Neural cell (in vitro differentiated cells): Measurements from ENCODE around the gene RPL7A. TPM values are rescaled to one million over a fixed set of nuclear protein-coding genes. Genes with fewer than 3 reads are reported as not detected.
"Not testable (repeated sequence)": the region's sequence is repeated elsewhere in the genome, so short reads cannot be mapped to it uniquely, and the experiment has no call there.

Source experiments
- H2AFZ ChIP-seq: fragments of 200-600, 300-800 bp; sonication (generic), shearing (Covaris generic); 2 replicates; pipeline ENCODE4 v1.6.0; 2014; ENCODE audit warnings: low read depth, mild to moderate bottlenecking, antibody characterized with exemption, low read length, moderate library complexity
- H3F3A ChIP-seq: fragments of 200-600 bp; shearing (Covaris generic); 2 replicates; pipeline ENCODE4 v1.6.1; 2016; ENCODE audit warnings: mild to moderate bottlenecking, moderate library complexity, mixed read lengths, antibody characterized with exemption, low read length; ENCODE audit not compliant: insufficient read depth, poor library complexity, severe bottlenecking
- H3K27ac ChIP-seq: fragments of 200-600, 300-800 bp; sonication (generic), shearing (Covaris generic); 2 replicates; pipeline ENCODE4 v1.5.1; 2014; ENCODE audit warnings: mild to moderate bottlenecking, low read length, moderate library complexity
- H3K27me3 ChIP-seq: fragments of 300-800, 200-600 bp; sonication (generic), shearing (Covaris generic); 2 replicates; pipeline ENCODE4 v1.6.0; 2014; ENCODE audit warnings: mild to moderate bottlenecking, low read depth, low read length, moderate library complexity; ENCODE audit not compliant: insufficient read depth
- H3K36me3 ChIP-seq: fragments of 300-800, 200-600 bp; sonication (generic), shearing (Covaris generic); 2 replicates; pipeline ENCODE4 v1.5.1; 2014; ENCODE audit warnings: mild to moderate bottlenecking, antibody characterized with exemption, low read length, moderate library complexity; ENCODE audit not compliant: insufficient read depth
- H3K4me2 ChIP-seq: fragments of 300-800, 200-600 bp; sonication (generic), shearing (Covaris generic); 2 replicates; pipeline ENCODE4 v1.6.0; 2014; ENCODE audit warnings: mild to moderate bottlenecking, low read length
- H3K4me3 ChIP-seq: fragments of 300-800, 200-600 bp; sonication (generic), shearing (Covaris generic); 2 replicates; pipeline ENCODE4 v1.5.1; 2014; ENCODE audit warnings: mild to moderate bottlenecking, low read length, moderate library complexity
- H3K79me2 ChIP-seq: fragments of 200-600 bp; shearing (Covaris generic); replicated peaks from 2 replicates; pipeline ENCODE4 v1.6.0; 2014; ENCODE audit warnings: mild to moderate bottlenecking, low read length, moderate library complexity; ENCODE audit not compliant: insufficient read depth
- H3K9ac ChIP-seq: fragments of 300-800, 200-600 bp; sonication (generic), shearing (Covaris generic); 2 replicates; pipeline ENCODE4 v1.6.1; 2016; ENCODE audit warnings: mild to moderate bottlenecking, low read length, mixed read lengths
- H3K9me2 ChIP-seq: fragments of 200-600 bp; shearing (Covaris generic); 2 replicates; pipeline ENCODE4 v1.6.1; 2016; ENCODE audit warnings: mild to moderate bottlenecking, low read length, mixed read lengths; ENCODE audit not compliant: insufficient read depth
- H3K9me3 ChIP-seq: fragments of 200-600, 300-800 bp; sonication (generic), shearing (Covaris generic); 2 replicates; pipeline ENCODE4 v1.6.1; 2016; ENCODE audit warnings: mild to moderate bottlenecking, mixed run types, low read length, moderate library complexity, mixed read lengths
- H4K20me1 ChIP-seq: fragments of 200-600 bp; shearing (Covaris generic); 2 replicates; pipeline ENCODE4 v1.6.1; 2016; ENCODE audit warnings: mild to moderate bottlenecking, mixed run types; ENCODE audit not compliant: insufficient read depth
- EP300 ChIP-seq: fragments of 450-650 bp; conservative IDR thresholded peaks from 2 replicates; pipeline ENCODE4 v1.6.1; 2014; ENCODE audit warnings: antibody characterized with exemption, mild to moderate bottlenecking, moderate library complexity; ENCODE audit not compliant: poor library complexity, severe bottlenecking
- EZH2 ChIP-seq: fragments of 200-600, 300-800 bp; shearing (Covaris generic), sonication (generic); IDR thresholded peaks from 2 replicates; pipeline ENCODE4 v1.6.1; 2014; ENCODE audit warnings: antibody characterized with exemption, low read length, borderline replicate concordance, mild to moderate bottlenecking; ENCODE audit not compliant: insufficient read depth, poor library complexity, severe bottlenecking
- MXI1 ChIP-seq: fragments of 450-650 bp; conservative IDR thresholded peaks from 2 replicates; pipeline ENCODE4 v1.6.1; 2014; ENCODE audit warnings: antibody characterized with exemption, mild to moderate bottlenecking; ENCODE audit not compliant: poor library complexity, severe bottlenecking
- POLR2AphosphoS5 ChIP-seq: IDR thresholded peaks from 2 replicates; pipeline ENCODE4 v1.6.1; 2012
- RAD21 ChIP-seq: fragments of 450-650 bp; conservative IDR thresholded peaks from 2 replicates; pipeline ENCODE4 v1.6.1; 2014; ENCODE audit warnings: antibody characterized with exemption, mild to moderate bottlenecking, moderate library complexity
- TAF1 ChIP-seq: IDR thresholded peaks from 2 replicates; pipeline ENCODE4 v1.6.1; 2012; ENCODE audit warnings: low read depth
- polyA plus RNA-seq: library from polyadenylated mRNA; depleted of rRNA; stranded (reverse); fragments of >200 nt; gene quantifications from 2 replicates; pipeline ENCODE4 v1.2.3, GENCODE V29; 2014
- TF ChIP-seq, protein P1 (sequence below): fragments of 450-650 bp; IDR thresholded peaks from 2 replicates; pipeline ENCODE4 v1.5.1; 2014; ENCODE audit warnings: antibody characterized with exemption, mild to moderate bottlenecking, moderate library complexity; ENCODE audit not compliant: poor library complexity, severe bottlenecking
- TF ChIP-seq, protein P2 (sequence below): IDR thresholded peaks from 2 replicates; pipeline ENCODE4 v1.6.1; 2012; ENCODE audit warnings: borderline replicate concordance

Gene RPL7A
- polyA plus RNA-seq, 1 donor from 2014 or later = 1,987 TPM

DNA sequence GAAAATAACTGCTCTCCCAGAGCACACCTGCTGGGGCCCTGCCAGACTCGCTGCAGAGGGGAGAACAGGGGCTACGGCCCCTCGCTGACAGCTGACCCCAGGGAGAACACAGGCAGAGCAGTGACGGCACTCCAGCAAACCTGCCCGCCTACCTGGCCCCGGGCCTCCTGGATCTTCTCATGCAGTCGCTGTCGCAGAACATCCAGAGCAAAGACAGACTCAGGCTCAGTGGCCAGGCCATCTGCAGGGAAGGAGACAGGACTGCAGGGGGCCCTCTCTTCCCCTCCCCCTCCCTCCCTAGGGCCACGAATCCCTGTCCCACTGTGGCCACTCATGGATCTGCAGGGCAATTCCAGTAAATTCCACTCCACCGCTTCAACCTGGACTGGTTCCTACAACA lies 14.5 kb upstream of the RPL7A start:
- Histone ChIP-seq H2AFZ (no peak overlapping the region), H3K27me3 (no peaks in the 10 kb centered on the region), H3K27ac (no peak overlapping the region), H3K79me2 (peaks cover 14% of the 10 kb centered on the region), H3K9me3 (no peaks in the 10 kb centered on the region), H3K4me2 (no peak overlapping the region), H4K20me1 (no peaks in the 10 kb centered on the region), H3K9me2 (no peaks in the 10 kb centered on the region), H3K9ac (no peak overlapping the region), H3K36me3 (no peaks in the 10 kb centered on the region), H3K4me3 (no peak overlapping the region), H3F3A (no peaks in the 10 kb centered on the region)
- TF ChIP-seq TAF1 (no peak), EP300 (no peak), POLR2AphosphoS5 (no peak)
- TF ChIP-seq, protein P1, sequence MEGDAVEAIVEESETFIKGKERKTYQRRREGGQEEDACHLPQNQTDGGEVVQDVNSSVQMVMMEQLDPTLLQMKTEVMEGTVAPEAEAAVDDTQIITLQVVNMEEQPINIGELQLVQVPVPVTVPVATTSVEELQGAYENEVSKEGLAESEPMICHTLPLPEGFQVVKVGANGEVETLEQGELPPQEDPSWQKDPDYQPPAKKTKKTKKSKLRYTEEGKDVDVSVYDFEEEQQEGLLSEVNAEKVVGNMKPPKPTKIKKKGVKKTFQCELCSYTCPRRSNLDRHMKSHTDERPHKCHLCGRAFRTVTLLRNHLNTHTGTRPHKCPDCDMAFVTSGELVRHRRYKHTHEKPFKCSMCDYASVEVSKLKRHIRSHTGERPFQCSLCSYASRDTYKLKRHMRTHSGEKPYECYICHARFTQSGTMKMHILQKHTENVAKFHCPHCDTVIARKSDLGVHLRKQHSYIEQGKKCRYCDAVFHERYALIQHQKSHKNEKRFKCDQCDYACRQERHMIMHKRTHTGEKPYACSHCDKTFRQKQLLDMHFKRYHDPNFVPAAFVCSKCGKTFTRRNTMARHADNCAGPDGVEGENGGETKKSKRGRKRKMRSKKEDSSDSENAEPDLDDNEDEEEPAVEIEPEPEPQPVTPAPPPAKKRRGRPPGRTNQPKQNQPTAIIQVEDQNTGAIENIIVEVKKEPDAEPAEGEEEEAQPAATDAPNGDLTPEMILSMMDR = no peak
- TF ChIP-seq, protein P2, sequence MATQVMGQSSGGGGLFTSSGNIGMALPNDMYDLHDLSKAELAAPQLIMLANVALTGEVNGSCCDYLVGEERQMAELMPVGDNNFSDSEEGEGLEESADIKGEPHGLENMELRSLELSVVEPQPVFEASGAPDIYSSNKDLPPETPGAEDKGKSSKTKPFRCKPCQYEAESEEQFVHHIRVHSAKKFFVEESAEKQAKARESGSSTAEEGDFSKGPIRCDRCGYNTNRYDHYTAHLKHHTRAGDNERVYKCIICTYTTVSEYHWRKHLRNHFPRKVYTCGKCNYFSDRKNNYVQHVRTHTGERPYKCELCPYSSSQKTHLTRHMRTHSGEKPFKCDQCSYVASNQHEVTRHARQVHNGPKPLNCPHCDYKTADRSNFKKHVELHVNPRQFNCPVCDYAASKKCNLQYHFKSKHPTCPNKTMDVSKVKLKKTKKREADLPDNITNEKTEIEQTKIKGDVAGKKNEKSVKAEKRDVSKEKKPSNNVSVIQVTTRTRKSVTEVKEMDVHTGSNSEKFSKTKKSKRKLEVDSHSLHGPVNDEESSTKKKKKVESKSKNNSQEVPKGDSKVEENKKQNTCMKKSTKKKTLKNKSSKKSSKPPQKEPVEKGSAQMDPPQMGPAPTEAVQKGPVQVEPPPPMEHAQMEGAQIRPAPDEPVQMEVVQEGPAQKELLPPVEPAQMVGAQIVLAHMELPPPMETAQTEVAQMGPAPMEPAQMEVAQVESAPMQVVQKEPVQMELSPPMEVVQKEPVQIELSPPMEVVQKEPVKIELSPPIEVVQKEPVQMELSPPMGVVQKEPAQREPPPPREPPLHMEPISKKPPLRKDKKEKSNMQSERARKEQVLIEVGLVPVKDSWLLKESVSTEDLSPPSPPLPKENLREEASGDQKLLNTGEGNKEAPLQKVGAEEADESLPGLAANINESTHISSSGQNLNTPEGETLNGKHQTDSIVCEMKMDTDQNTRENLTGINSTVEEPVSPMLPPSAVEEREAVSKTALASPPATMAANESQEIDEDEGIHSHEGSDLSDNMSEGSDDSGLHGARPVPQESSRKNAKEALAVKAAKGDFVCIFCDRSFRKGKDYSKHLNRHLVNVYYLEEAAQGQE = no peak

DNA sequence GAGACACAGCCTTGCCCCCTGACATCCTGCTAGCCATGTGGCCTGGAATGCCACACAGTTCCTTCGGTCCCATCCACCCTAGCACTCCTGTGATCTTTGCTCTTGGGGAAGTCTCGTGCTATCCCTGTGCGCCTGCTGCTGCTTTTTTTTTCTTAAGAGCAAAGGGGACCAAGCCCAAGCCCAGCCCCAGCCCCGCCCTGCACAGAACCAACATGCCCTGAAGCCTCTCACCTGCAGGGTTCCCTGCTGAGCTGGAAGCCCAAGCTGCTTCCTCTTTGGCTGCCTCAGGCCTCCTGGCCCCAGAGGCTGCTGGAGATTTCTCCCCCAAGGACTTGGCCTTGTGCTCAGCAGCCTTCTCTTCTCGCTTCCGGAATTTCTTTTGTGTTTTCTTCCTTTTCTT lies 13.9 kb upstream of the RPL7A start:
- H3K27ac ChIP-seq = no peak overlapping the region
- H3K4me2 ChIP-seq = no peak overlapping the region

DNA sequence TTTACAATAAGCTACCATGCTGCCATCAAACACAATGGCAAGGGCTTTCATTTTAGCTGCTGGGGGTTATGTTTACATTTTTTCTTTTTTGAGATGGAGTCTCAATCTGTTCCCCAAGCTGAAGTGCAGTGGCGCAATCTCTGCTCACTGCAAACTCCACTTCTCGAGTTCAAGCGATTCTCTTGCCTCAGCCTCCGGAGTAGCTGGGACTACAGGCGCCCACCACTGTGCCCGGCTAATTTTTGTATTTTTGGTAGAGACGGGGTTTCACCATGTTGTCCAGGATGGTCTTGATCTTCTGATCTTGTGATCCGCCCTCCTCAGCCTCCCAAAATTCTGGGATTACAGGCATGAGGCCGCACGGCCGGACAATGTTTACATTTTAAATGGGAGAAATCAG lies 13.1 kb upstream of the RPL7A start:
- H3K79me2 ChIP-seq = peaks cover 14% of the 10 kb centered on the region
- H3K4me2 ChIP-seq = peak overlapping the region; percentile 64
- H3K27me3 ChIP-seq, H4K20me1 ChIP-seq, H3K9me2 ChIP-seq, H2AFZ ChIP-seq, H3K27ac ChIP-seq, H3F3A ChIP-seq, H3K9me3 ChIP-seq, H3K36me3 ChIP-seq: not testable (repeated sequence)
- H3K4me3 ChIP-seq = peak overlapping the region; percentile 90
- peak overlapping the region; percentile 71 for H3K9ac ChIP-seq

More for the DNA sequence above, 13.9 kb upstream of the RPL7A start:
- Histone ChIP-seq H3K79me2 (peaks cover 14% of the 10 kb centered on the region), H4K20me1 (no peaks in the 10 kb centered on the region), H3K27me3 (no peaks in the 10 kb centered on the region), H3F3A (no peaks in the 10 kb centered on the region), H3K4me3 (peak overlapping the region; percentile 90), H3K36me3 (no peaks in the 10 kb centered on the region), H3K9me3 (no peaks in the 10 kb centered on the region), H3K9ac (no peak overlapping the region), H2AFZ (no peak overlapping the region), H3K9me2 (no peaks in the 10 kb centered on the region)
- TF ChIP-seq POLR2AphosphoS5 = no peak
- TF ChIP-seq TAF1 = no peak
- no peak for TF ChIP-seq EZH2
- no peak for TF ChIP-seq MXI1
- no peak for TF ChIP-seq RAD21
- TF ChIP-seq EP300 = no peak
- TF ChIP-seq, protein P1 = no peak
- TF ChIP-seq, protein P2 = no peak
